GM12878 (cell line): ENCODE results near the gene LGALS3. TPM values are rescaled to one million over a fixed set of nuclear protein-coding genes. Genes with fewer than 3 reads are reported as not detected.

ENCODE experiments used
- ATAC-seq: fragments of 200-7000 bp; cut with Tn5 transposase; 3 replicates; pipeline ENCODE4 v1.9.1; 2020; ENCODE audit warnings: mild to moderate bottlenecking, moderate library complexity
- BruUV-seq: library from RNA; stranded (reverse); fragments of 400-500 nt; replicated peaks from 2 replicates; lab custom pipeline; 2021; lab: Mats Ljungman, UMichigan
- CTCF ChIA-PET: fragments of 300-600 bp; sonication (Branson Sonifier 250); formaldehyde crosslinking; extraction: SDS; loops from one replicate; lab custom pipeline; 2021; ENCODE audit warnings: inconsistent platforms; lab: Yijun Ruan, JAX
- POLR2A ChIA-PET: fragments of 350-600 bp; formaldehyde crosslinking; extraction: SDS; loops from one replicate; lab custom pipeline; 2021; ENCODE audit warnings: inconsistent platforms; lab: Charles Lee
- RAD21 ChIA-PET: fragments of 300-600 bp; sonication (Branson Sonifier 250); formaldehyde crosslinking; loops from one replicate; lab custom pipeline; 2023; ENCODE audit warnings: antibody characterized with exemption; ENCODE audit not compliant: unreplicated experiment; lab: Charles Lee
- SMC1A ChIA-PET: fragments of 300-600 bp; sonication (Branson Sonifier 250); formaldehyde crosslinking; loops from one replicate; lab custom pipeline; 2023; ENCODE audit not compliant: unreplicated experiment, uncharacterized antibody; lab: Charles Lee
- DNase-seq: peaks from one replicate; pipeline ENCODE4 v3.0.0-alpha.2; 2011; ENCODE audit warnings: low read depth, low spot score
- FAIRE-seq: peaks from 3 replicates; lab custom pipeline; 2011; peaks lifted over from hg19 to GRCh38; lab: Jason Lieb, UNC
- H2AFZ ChIP-seq: 2 replicates; pipeline ENCODE4 v1.6.0; 2011; ENCODE audit warnings: low read depth, low read length, control low read depth; ENCODE audit not compliant: control insufficient read depth
- H3K27ac ChIP-seq: 2 replicates; pipeline ENCODE4 v1.5.1; 2011; ENCODE audit warnings: control low read depth; ENCODE audit not compliant: control insufficient read depth, insufficient read depth
- H3K27me3 ChIP-seq, 2 experiments: replicated peaks in 1 of 2; 2 replicates each; pipeline versions ENCODE4 v1.6.0 to v1.6.1; 2011; ENCODE audit warnings: low read length in 1 of 2; ENCODE audit not compliant: control insufficient read depth in 2 of 2, insufficient read depth in 2 of 2
- H3K36me3 ChIP-seq, 2 experiments: 2 replicates each; pipeline ENCODE4 v1.5.1; 2011; ENCODE audit warnings: low read length in 1 of 2; ENCODE audit not compliant: control insufficient read depth in 2 of 2, insufficient read depth in 2 of 2
- H3K4me1 ChIP-seq: 2 replicates; pipeline ENCODE4 v1.6.1; 2011; ENCODE audit warnings: mild to moderate bottlenecking, low read length, moderate library complexity, mixed read lengths; ENCODE audit not compliant: control insufficient read depth, insufficient read depth
- H3K4me2 ChIP-seq: 2 replicates; pipeline ENCODE4 v1.6.0; 2011; ENCODE audit warnings: control low read depth; ENCODE audit not compliant: control insufficient read depth, insufficient read depth
- H3K4me3 ChIP-seq: fragments of 200-600 bp; sonication (generic); 2 replicates; pipeline ENCODE4 v1.5.1; 2016
- H3K79me2 ChIP-seq: 2 replicates; pipeline ENCODE4 v1.6.0; 2011; ENCODE audit warnings: low read length; ENCODE audit not compliant: control insufficient read depth, insufficient read depth
- H3K9ac ChIP-seq: 2 replicates; pipeline ENCODE4 v1.8.0; 2011; ENCODE audit warnings: low read length, control low read depth, mixed read lengths; ENCODE audit not compliant: control insufficient read depth, insufficient read depth
- H3K9me3 ChIP-seq: replicated peaks from 3 replicates; pipeline ENCODE4 v1.5.1; 2011; ENCODE audit warnings: mild to moderate bottlenecking, low read length; ENCODE audit not compliant: control insufficient read depth, insufficient read depth
- H4K20me1 ChIP-seq: 2 replicates; pipeline ENCODE4 v1.6.0; 2011; ENCODE audit not compliant: control insufficient read depth, insufficient read depth
- HDAC2 ChIP-seq: fragments of 200-600 bp; sonication (generic); IDR thresholded peaks from 2 replicates; pipeline ENCODE4 v1.6.1; 2017
- IKZF2 ChIP-seq, 2 experiments: fragments of 450-650 bp; IDR thresholded peaks; 2 replicates each; pipeline ENCODE4 v1.6.1; 2017; ENCODE audit warnings: mild to moderate bottlenecking in 2 of 2, moderate library complexity in 2 of 2
- NR2C1 ChIP-seq: fragments of 450-650 bp; IDR thresholded peaks from 2 replicates; pipeline ENCODE4 v1.6.1; 2017; ENCODE audit warnings: antibody characterized with exemption, mild to moderate bottlenecking, moderate library complexity
- WGBS: methylation state at CpG from one replicate; pipeline ENCODE4 v1.1.6; 2016; ENCODE audit warnings: low lambda C conversion rate; ENCODE audit not compliant: insufficient replicate concordance, insufficient coverage; ENCODE audit errors: missing lambda C conversion rate; 5-methylcytosine and 5-hydroxymethylcytosine counted together
- in situ Hi-C: fragments of 300-500 bp; cut with MboI; formaldehyde crosslinking; loops from 9 replicates; pipeline ENCODE4 v1.14.3; 2018; ENCODE audit warnings: mixed read lengths
- intact Hi-C: fragments of 100-400 bp; cut with micrococcal nuclease; formaldehyde crosslinking; loops from one replicate; pipeline ENCODE4 v1.14.2; 2022; ENCODE audit not compliant: unreplicated experiment
- polyA plus RNA-seq, 11 experiments: library from polyadenylated mRNA; depleted of rRNA in 4 of 11; unstranded in 6 of 11; stranded (reverse) in 5 of 11; fragments of >200 nt; fragmentation: Nextera tagmentation in 4 of 11; fragmentation: Illumina TruSeq in 1 of 11; extraction: Ambion mirVana in 4 of 11; extraction: Trizol in 1 of 11; gene quantifications; 1 replicate in 1 of 11; 2 replicates in 10 of 11; pipeline versions ENCODE4 v1.2.1 to v1.2.3, GENCODE V29; 2011 to 2016; ENCODE audit warnings: inconsistent platforms in 2 of 11, missing spikeins in 2 of 11, low read depth in 1 of 11
- total RNA-seq, 4 experiments: library from RNA; depleted of rRNA in 3 of 4; stranded (reverse); fragments of >200 nt in 3 of 4; fragmentation: Illumina TruSeq in 1 of 4; extraction: Trizol in 1 of 4; gene quantifications; 2 replicates each; pipeline versions ENCODE4 v1.2.1 to v1.2.3, GENCODE V29; 2013 to 2021

The LGALS3 gene
- total and polyA plus RNA-seq, 10 of the 15 experiments (the other 5 are each of a cell fraction or from before 2014, with no cell fraction given) = 1.5 to 34.2 (median 18.4) TPM

- no peak for FAIRE-seq
- RAD21 ChIA-PET = interaction anchor here (1.1 kb wide), 1 partner anchor 20 kb away, joined by 3 read pairs; no protein-coding TSS in a partner anchor
- Histone ChIP-seq H3K4me2 (no peak overlapping the region), H3K9me3 (no peaks in the 10 kb centered on the region), H3K79me2 (no peaks in the 10 kb centered on the region), H3K4me1 (no peaks in the 10 kb centered on the region), H3K36me3 (peaks cover 0 to 20% of the 10 kb centered on the region in 2 experiments; a peak in 3 of 4 replicates), H3K27me3 (no peaks in the 10 kb centered on the region), H2AFZ (no peak overlapping the region), H3K9ac (no peak overlapping the region), H3K4me3 (no peak overlapping the region), H3K27ac (no peak overlapping the region), H4K20me1 (no peaks in the 10 kb centered on the region)
- no peak for TF ChIP-seq IKZF2 (IDR thresholded peaks at IDR 0.05)
- CTCF ChIA-PET = interaction anchor here (1.1 to 1.8 kb wide), 3 partner anchors 10 to 81 kb away, joined by 3 to 7 read pairs (median 3); no protein-coding TSS in a partner anchor
- SMC1A ChIA-PET = interaction anchor here (0.7 to 1.8 kb wide), 5 partner anchors 20 to 98 kb away, joined by 3 to 7 read pairs (median 4); no protein-coding TSS in a partner anchor
- BruUV-seq = no TSS peak
- DNase-seq = no peak
- POLR2A ChIA-PET = interaction anchor here (0.7 kb wide), 1 partner anchor 111 kb away, joined by 4 read pairs; no protein-coding TSS in a partner anchor
- in situ Hi-C loops (no loop called here), intact Hi-C loops (no loop called here)
- no peak for ATAC-seq
- 95% methylated on average over 2 of the region's 2 CpGs for WGBS
These were observed 41.5 kb downstream of the LGALS3 start for GRCh38 chr14:55170526-55170925.

DNA sequence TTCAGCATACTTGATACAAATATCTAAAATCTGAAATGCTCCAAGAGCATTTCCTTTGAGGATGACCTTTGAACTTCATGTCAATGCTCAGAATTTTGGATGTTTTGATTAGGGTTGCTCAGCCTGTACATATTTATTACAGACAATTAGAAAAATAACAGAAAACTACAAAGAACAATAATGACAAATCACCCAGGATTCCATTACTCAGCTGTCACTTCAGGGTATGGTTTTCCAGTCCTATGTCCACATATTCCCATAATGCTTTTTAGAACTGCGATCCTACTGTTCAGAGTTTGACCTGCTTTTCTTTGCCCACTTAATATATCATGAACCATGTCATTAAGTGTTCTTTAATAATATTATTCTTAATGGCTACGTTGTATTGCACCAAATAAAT, 51.0 kb downstream of the LGALS3 start:
- no peak overlapping the region for H3K9ac ChIP-seq
- ChIA-PET RAD21 (no interaction called here), SMC1A (no interaction called here), CTCF (interaction anchor here (1.4 kb wide), 2 partner anchors 9 to 26 kb away, joined by 3 read pairs; no protein-coding TSS in a partner anchor), POLR2A (interaction anchor here (0.5 to 0.8 kb wide), 2 partner anchors 11 to 163 kb away, joined by 3 to 7 read pairs; no protein-coding TSS in a partner anchor)
- H4K20me1 ChIP-seq = no peaks in the 10 kb centered on the region
- no peak overlapping the region for H3K4me3 ChIP-seq
- no peaks in the 10 kb centered on the region for H3K9me3 ChIP-seq
- peak; percentile 42; the same call in 1 of the 2 replicates for TF ChIP-seq NR2C1
- TF ChIP-seq HDAC2 = no peak
- DNase-seq (no peak), ATAC-seq (no peak), FAIRE-seq (no peak)
- 31% methylated on average over 2 of the region's 2 CpGs for WGBS
- no peaks in the 10 kb centered on the region for H3K27me3 ChIP-seq
- H3K4me1 ChIP-seq = peaks cover 16% of the 10 kb centered on the region
- peak overlapping the region; percentile 67 for H3K27ac ChIP-seq
- BruUV-seq = no TSS peak
- peak overlapping the region; percentile 3; the same call in 1 of the 2 replicates for H3K4me2 ChIP-seq
- intact Hi-C loops = no loop called here
- peak overlapping the region; percentile 52 for H2AFZ ChIP-seq
- in situ Hi-C loops = no loop called here
- H3K79me2 ChIP-seq = peaks cover 7% of the 10 kb centered on the region
- peaks cover 0 to 17% of the 10 kb centered on the region in 2 experiments; a peak in 2 of 4 replicates for H3K36me3 ChIP-seq
